Measurements from ENCODE around the gene CBLN3.

Gene CBLN3

GRCh38 chr14:24381363-24382063 is 48.0 kb downstream of the CBLN3 start:
- no peak for DNase-seq (ENCODE audit: low read depth in 2 of 2)

DNA sequence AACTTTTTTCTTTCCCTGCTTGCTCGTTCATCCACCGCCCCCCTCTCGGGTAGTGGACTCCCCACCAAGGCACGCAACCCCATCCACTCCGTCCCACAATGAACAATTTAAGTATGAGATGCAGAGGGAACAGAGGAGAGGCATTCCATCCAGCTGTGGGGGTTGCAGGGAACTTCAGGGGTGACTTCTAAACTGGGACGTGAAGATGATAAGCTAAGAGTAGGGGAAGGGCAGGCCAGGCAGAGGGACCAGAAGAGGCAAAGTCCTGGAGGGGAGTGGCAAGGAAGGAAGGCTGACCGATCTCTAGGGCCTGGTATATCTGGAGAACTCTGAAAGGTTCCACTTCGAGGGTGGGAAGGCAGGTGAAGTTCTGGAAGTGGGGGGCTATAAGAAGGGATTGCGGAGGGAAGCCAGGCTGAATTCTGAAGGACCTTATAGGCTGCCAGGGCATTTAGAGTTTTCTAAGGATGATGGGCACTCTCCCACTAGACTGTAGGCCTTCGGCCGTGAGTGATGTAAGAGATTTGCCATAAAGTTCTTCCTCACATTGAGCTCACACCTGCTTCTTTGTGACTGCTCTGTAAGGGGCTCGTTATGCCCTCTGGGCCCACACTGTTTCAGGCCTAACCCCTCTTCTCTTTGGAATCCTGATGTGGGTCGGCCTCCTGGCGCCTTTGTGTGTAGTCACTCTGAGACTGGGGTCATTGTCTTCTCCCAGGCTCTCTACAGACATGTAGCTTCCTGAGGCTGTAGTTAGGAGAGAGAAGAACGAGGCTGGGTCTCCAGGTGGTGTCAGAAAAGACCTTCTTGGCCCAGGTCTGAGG is 49.3 kb downstream of the CBLN3 start:
- no peak for DNase-seq (ENCODE audit: low read depth in 2 of 2)

DNA sequence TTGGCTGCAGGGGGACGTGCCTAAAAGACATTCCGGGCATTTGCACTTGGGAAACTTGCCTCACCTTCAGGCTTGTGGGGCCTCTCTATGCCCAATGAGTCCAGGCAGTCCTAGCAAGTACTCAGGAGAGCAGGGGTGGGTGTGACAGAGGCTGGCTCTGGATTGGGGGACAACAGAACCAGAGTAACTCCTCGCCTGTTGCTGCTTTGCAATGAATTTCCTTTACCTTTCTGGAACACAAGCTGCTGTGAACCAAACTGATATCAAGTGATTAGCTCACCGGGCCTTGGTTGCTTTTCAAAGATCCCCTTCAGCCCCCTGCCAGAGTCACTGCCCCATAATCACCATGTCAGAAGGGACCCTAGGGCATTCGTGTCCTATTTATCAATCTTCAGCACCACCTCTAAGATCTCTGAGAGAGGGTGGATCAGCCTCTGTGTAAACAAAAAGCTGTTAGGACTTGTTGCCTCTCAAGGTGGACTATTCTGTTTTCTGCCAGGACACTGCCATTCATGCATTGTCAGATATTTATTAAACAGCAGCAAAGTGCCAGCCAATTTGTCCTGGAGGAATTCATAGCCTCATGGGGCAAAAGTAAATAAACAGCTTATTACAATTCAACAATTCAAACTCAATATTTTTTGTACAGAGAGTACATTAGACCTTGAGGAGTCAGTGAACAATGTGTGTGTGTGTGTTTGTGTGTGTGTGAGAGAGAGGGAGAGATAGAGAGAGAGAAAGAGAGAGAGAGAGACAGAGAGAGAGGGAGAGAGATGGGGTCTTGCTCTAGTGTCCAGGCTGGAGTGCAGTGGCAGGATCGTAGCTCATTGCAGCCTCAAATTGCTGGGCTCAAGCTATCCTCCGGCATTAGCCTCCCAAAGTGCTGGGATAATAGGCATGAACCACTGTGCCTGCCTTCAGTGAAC is 50.2 kb downstream of the CBLN3 start:
- DNase-seq (ENCODE audit: low read depth in 2 of 2), result no peak

GRCh38 chr14:24378327-24378726 is 51.1 kb downstream of the CBLN3 start:
- DNase-seq (ENCODE audit: low read depth in 2 of 2), result no peak

DNA sequence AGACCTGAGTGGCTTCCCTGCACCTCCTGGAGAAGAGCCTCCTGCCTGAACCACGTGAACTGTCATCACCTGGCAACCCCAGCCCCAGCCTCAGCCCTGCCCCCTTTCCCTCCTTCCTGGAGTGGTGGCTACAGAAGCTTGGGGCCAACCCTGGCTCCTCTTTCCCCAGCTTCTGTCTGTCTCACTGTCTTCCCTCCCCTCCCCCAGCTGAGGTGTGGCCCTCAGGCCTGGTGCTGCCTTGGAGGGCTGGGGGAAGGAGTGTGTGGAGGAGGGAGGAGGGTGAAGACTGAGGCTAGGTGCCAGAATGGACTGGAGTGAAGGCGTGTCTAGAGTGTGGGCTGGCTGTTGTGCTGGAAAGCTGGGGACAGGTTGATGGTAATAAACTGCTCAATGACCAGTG is 51.8 kb downstream of the CBLN3 start:
- no peak for DNase-seq (ENCODE audit: low read depth in 2 of 2)

- DNase-seq (ENCODE audit: low read depth in 2 of 2), result no peak
Observed at GRCh38 chr14:24377126-24377525, 52.3 kb downstream of the CBLN3 start.

Measured in stimulated activated CD8-positive, alpha-beta memory T cell treated with anti-CD3 and anti-CD28 coated beads, Interleukin-7, amount 100 ng/mL, for 1 hour (primary cell).